ENCODE data around the gene ADAP2.
A peak's percentile ranks its signal among the peaks of the same experiment; 100 is the strongest.
"Not testable (repeated sequence)": the region's sequence is repeated elsewhere in the genome, so short reads cannot be mapped to it uniquely, and the experiment has no call there.

The ADAP2 gene, protein sequence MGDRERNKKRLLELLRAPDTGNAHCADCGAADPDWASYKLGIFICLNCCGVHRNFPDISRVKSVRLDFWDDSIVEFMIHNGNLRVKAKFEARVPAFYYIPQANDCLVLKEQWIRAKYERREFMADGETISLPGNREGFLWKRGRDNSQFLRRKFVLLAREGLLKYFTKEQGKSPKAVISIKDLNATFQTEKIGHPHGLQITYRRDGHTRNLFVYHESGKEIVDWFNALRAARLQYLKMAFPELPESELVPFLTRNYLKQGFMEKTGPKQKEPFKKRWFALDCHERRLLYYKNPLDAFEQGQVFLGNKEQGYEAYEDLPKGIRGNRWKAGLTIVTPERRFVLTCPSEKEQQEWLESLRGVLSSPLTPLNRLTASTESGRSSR

DNA sequence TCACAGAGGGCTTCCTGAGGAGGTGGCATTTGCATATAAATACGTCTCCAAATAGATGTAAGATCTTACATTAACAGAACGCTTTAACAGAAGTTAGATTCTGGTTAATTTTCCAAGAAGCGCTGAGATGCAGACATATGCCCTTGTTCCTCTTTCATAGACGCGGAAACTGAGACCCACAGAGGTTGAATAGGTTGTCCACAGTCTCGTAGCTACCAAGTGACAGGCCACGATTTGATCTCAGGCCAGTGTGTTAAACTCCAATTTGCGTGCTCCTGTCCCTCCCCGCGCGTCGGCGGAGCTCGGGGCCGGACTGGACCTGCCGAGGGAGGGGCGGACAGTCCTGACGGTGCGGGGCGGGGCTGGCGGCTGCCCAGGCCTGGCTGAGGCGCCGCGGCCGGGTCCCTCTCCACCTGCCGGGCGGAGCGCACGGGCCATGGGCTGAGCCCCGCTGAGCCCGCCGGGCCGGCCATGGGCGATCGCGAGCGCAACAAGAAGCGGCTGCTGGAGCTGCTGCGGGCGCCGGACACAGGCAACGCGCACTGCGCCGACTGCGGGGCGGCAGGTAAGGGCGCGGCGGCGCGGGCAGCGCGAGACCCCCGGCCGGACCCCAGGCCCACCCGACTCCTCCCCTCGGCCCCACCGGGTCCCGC is at the start of gene ADAP2:
TSS of gene ADAP2 (plus strand) at position 402 of the 653 bp plus-strand sequence. CDS start at position 472, 70 bp downstream.
- peaks cover 38% of the 10 kb centered on the region for H3K27me3 ChIP-seq (ENCODE audit: control insufficient read depth, insufficient read depth, low read length)
- H3K9me3 ChIP-seq (ENCODE audit: control insufficient read depth, insufficient read depth, low read length): no peaks in the 10 kb centered on the region
- no peak within 1 kb of the TSS for H3K9ac ChIP-seq (ENCODE audit: low read depth, low read length)
- peaks cover 6% of the 10 kb centered on the region for H3K4me1 ChIP-seq (ENCODE audit: control insufficient read depth, insufficient read depth, low read length)
- no peaks in the 10 kb centered on the region for H3K36me3 ChIP-seq (ENCODE audit: control insufficient read depth, insufficient read depth, low read length)
- peak within 1 kb of the TSS; percentile 59 for H3K4me3 ChIP-seq (ENCODE audit: low read depth, low read length)

DNA sequence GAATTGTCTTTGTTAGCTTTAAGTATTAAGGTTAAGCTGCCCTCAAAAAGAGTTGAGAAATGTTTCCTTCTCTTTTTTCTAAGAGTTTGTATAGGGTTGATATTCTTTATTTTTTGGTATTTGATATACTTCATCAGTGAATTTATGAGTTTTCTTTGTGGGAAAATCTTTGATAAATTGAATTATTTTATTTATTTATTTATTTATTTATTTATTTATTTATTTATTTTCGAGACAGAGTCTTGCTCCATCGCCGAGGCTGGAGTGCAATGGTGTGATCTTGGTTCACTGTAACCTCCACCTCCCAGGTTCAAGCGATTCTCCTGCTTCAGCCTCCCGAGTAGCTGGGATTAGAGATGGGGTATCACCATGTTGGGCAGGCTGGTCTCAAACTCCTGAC is 35.6 kb upstream of the ADAP2 start:
- Histone ChIP-seq H3K4me1 (ENCODE audit: control insufficient read depth, insufficient read depth, low read length) (no peaks in the 10 kb centered on the region), H3K27me3 (ENCODE audit: control insufficient read depth, insufficient read depth, low read length) (no peaks in the 10 kb centered on the region), H3K9ac (ENCODE audit: low read depth, low read length) (no peak overlapping the region), H3K36me3 (ENCODE audit: control insufficient read depth, insufficient read depth, low read length) (no peaks in the 10 kb centered on the region), H3K9me3 (ENCODE audit: control insufficient read depth, insufficient read depth, low read length) (no peaks in the 10 kb centered on the region), H3K4me3 (ENCODE audit: low read depth, low read length) (no peak overlapping the region)

DNA sequence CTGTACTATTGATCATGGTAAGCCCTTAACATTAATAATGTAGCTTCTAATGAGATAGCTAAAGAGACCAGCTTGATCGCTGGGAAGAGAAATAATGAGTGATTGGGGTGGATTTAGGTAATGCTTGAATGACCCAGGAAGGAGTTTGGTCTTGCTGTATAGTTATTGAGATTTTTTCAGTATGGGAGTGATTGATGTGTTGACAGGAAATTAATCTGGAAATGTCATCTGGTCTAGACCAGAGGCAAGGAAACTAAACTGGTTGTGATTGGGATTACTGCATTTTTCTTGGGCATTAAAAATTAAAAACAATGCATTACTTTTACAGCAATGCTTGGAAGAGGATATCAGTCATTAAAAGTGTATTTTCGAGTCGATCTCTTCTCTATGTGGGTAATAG is 27.5 kb upstream of the ADAP2 start:
- Histone ChIP-seq H3K9me3 (ENCODE audit: control insufficient read depth, insufficient read depth, low read length) (no peaks in the 10 kb centered on the region), H3K27me3 (ENCODE audit: control insufficient read depth, insufficient read depth, low read length) (no peaks in the 10 kb centered on the region), H3K4me1 (ENCODE audit: control insufficient read depth, insufficient read depth, low read length) (no peaks in the 10 kb centered on the region), H3K9ac (ENCODE audit: low read depth, low read length) (no peak overlapping the region), H3K4me3 (ENCODE audit: low read depth, low read length) (no peak overlapping the region), H3K36me3 (ENCODE audit: control insufficient read depth, insufficient read depth, low read length) (no peaks in the 10 kb centered on the region)

DNA sequence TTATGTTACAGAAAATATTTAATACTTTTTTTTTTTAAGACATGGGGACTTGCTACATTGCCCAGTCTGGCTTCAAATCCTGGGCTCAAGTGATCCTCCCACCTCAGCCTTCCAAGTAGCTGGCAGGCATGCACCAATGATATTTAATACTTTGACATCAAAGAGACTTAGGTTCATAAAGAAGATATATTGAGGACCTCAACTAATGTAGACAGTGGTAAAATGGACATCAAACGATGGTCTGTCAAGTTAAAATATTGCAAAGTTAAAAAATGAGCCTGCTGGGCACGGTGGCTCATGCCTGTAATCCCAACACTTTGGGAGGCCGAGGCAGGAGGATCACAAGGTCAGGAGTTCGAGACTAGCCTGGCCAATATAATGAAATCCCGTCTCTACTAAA is 24.4 kb upstream of the ADAP2 start:
- H3K36me3 ChIP-seq (ENCODE audit: control insufficient read depth, insufficient read depth, low read length): no peaks in the 10 kb centered on the region

DNA sequence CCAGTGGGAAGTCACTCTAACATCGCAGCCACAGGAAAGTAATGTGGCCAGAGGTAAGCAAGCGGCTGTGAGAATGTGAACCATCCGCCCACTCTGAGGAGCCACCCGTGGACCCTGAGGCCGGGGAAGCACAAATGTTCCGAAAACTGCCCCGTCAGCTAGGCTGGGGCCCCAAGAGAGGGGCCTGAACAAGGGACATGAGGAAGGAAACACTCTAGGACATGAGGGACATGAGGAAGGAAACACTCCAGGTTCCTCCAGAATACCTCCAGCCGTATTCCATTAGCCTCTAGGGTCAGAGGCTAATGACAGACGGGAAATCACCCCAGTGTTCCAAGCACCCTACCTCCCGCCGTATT is 16.0 kb upstream of the ADAP2 start:
- peak overlapping the region; percentile 81 for H3K4me3 ChIP-seq (ENCODE audit: low read depth, low read length)
- no peaks in the 10 kb centered on the region for H3K4me1 ChIP-seq (ENCODE audit: control insufficient read depth, insufficient read depth, low read length)
- peaks cover 4% of the 10 kb centered on the region for H3K36me3 ChIP-seq (ENCODE audit: control insufficient read depth, insufficient read depth, low read length)
- H3K9me3 ChIP-seq (ENCODE audit: control insufficient read depth, insufficient read depth, low read length): no peaks in the 10 kb centered on the region
- peak overlapping the region; percentile 84 for H3K9ac ChIP-seq (ENCODE audit: low read depth, low read length)
- no peaks in the 10 kb centered on the region for H3K27me3 ChIP-seq (ENCODE audit: control insufficient read depth, insufficient read depth, low read length)

More for the DNA sequence above, 24.4 kb upstream of the ADAP2 start:
- no peaks in the 10 kb centered on the region for H3K4me1 ChIP-seq (ENCODE audit: control insufficient read depth, insufficient read depth, low read length)
- no peak overlapping the region for H3K9ac ChIP-seq (ENCODE audit: low read depth, low read length)
- H3K27me3 ChIP-seq (ENCODE audit: control insufficient read depth, insufficient read depth, low read length): no peaks in the 10 kb centered on the region
- no peak overlapping the region for H3K4me3 ChIP-seq (ENCODE audit: low read depth, low read length)
- H3K9me3 ChIP-seq (ENCODE audit: control insufficient read depth, insufficient read depth, low read length): no peaks in the 10 kb centered on the region

DNA sequence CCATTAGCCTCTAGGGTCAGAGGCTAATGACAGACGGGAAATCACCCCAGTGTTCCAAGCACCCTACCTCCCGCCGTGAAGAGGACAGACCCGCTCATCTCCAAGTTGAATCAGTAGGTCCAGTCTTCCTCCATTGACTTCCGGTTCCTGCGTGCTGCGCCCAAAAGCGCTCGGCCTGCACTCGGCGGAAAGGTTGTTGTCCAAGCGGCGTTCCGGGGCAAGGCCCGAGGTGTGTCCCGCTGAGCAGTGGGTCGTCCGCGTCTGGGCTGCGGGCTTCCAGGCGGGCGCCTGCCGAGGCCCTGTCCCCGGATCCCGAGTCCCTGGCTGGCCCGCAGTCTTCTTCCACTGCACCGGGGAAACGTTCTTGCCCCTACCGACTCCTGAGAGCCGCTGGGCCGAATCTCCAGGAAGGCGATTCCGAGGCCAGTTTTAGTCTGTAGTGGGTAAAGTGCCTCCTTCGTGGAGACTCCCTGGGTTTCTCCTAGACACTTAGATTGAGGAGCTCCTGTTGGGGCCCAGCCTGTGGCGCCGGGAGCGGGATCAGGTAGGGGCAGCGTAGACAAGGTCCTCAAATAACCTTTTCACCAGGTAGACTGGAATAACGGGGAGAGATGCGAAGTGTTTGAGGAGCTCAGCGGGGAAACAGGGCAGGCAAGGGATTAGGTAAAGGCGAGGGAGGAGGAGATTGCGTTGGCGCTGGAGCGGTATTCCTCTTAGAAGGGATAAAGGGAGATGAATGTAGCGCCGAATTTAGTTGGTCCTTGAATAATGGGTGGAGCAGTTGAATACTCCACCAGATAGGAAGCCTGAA is 15.4 kb upstream of the ADAP2 start, which contains the start of gene TEFM:
TSS of gene TEFM (minus strand) at position 138 of the 811 bp plus-strand sequence. CDS start at position 98, 40 bp downstream.
- Histone ChIP-seq H3K4me3 (ENCODE audit: low read depth, low read length) (peak within 1 kb of the TSS; percentile 81), H3K36me3 (ENCODE audit: control insufficient read depth, insufficient read depth, low read length) (peaks cover 4% of the 10 kb centered on the region), H3K9me3 (ENCODE audit: control insufficient read depth, insufficient read depth, low read length) (no peaks in the 10 kb centered on the region), H3K4me1 (ENCODE audit: control insufficient read depth, insufficient read depth, low read length) (no peaks in the 10 kb centered on the region), H3K27me3 (ENCODE audit: control insufficient read depth, insufficient read depth, low read length) (no peaks in the 10 kb centered on the region), H3K9ac (ENCODE audit: low read depth, low read length) (peak within 1 kb of the TSS; percentile 86)

DNA sequence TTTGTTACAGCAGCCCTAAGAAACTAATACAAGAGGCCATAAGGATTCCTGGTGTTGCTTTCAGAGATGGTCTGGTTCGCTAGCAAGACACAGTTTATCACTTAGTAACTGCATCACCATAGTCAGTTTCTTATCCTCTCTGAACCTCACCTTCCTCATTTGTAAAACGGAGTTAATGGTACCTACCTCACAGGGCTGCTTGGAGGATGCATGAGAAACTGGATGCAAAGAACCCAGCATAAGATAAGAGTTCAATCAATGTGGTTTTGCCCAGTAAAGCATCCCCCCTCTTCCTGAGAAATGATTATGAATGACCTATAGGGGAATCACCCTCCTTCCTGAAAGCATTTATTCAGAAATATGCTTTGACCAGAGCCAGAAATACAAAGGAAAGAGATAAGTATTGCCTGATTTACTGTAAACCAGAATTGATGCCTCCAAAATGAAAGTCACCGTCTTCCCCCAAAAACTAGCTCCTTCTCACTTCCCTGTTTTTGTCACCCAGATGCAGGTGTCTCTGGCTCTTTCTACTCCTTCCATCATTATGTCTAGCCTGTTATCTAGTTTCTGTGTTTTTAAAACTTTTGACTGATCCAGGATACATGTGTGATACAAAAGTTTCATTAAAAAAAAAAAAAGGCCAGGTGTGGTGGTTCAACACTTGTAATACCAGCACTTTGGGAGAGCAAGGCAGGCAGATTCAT is 12.9 kb upstream of the ADAP2 start:
- no peaks in the 10 kb centered on the region for H3K4me1 ChIP-seq (ENCODE audit: control insufficient read depth, insufficient read depth, low read length)
- no peaks in the 10 kb centered on the region for H3K36me3 ChIP-seq (ENCODE audit: control insufficient read depth, insufficient read depth, low read length)
- no peaks in the 10 kb centered on the region for H3K9me3 ChIP-seq (ENCODE audit: control insufficient read depth, insufficient read depth, low read length)
- H3K4me3 ChIP-seq (ENCODE audit: low read depth, low read length): no peak overlapping the region
- H3K27me3 ChIP-seq (ENCODE audit: control insufficient read depth, insufficient read depth, low read length): no peaks in the 10 kb centered on the region
- H3K9ac ChIP-seq (ENCODE audit: low read depth, low read length): no peak overlapping the region

DNA sequence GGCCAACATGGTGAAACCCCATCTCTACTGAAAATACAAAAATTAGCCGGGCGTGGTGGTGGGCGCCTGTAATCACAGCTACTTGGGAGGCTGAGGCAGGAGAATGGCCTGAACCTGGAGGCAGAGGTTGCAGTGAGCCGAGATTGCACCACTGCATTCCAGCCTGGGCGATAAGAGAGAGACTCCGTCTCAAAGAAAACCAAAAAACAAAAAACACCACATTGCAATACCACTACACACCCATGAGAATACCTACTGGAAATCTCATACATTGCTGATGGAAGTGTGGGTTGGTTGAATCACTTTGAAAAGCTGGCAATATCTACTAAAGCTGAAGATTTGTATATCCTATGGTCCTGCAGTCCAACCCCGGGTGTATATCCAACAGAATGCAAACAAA is 11.6 kb upstream of the ADAP2 start:
- not testable (repeated sequence) for H3K36me3 ChIP-seq (ENCODE audit: control insufficient read depth, insufficient read depth, low read length); H3K9me3 ChIP-seq (ENCODE audit: control insufficient read depth, insufficient read depth, low read length); H3K4me3 ChIP-seq (ENCODE audit: low read depth, low read length); H3K27me3 ChIP-seq (ENCODE audit: control insufficient read depth, insufficient read depth, low read length); H3K4me1 ChIP-seq (ENCODE audit: control insufficient read depth, insufficient read depth, low read length); H3K9ac ChIP-seq (ENCODE audit: low read depth, low read length)

DNA sequence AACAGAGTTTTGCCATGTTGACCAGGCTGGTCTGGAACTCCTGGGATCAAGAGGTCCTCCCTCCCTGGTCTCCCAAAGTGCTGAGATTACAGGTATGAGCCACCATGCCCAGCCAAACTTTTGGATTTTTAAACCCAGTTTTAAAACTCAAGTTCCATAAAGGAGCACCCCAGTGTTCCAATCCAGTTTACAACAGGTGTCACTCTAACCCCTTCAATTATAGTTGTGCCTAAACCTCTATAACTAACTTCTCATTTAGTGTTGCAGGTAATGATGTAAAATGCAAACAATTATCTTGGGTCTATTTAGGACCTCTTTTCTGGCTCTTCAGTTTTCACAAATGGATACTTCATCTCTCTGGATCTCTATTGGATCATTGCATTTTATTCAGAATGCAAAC is 7.8 kb upstream of the ADAP2 start:
- Histone ChIP-seq H3K9me3 (ENCODE audit: control insufficient read depth, insufficient read depth, low read length) (no peaks in the 10 kb centered on the region), H3K36me3 (ENCODE audit: control insufficient read depth, insufficient read depth, low read length) (no peaks in the 10 kb centered on the region), H3K4me1 (ENCODE audit: control insufficient read depth, insufficient read depth, low read length) (no peaks in the 10 kb centered on the region), H3K4me3 (ENCODE audit: low read depth, low read length) (no peak overlapping the region), H3K9ac (ENCODE audit: low read depth, low read length) (no peak overlapping the region), H3K27me3 (ENCODE audit: control insufficient read depth, insufficient read depth, low read length) (peaks cover 5% of the 10 kb centered on the region)

DNA sequence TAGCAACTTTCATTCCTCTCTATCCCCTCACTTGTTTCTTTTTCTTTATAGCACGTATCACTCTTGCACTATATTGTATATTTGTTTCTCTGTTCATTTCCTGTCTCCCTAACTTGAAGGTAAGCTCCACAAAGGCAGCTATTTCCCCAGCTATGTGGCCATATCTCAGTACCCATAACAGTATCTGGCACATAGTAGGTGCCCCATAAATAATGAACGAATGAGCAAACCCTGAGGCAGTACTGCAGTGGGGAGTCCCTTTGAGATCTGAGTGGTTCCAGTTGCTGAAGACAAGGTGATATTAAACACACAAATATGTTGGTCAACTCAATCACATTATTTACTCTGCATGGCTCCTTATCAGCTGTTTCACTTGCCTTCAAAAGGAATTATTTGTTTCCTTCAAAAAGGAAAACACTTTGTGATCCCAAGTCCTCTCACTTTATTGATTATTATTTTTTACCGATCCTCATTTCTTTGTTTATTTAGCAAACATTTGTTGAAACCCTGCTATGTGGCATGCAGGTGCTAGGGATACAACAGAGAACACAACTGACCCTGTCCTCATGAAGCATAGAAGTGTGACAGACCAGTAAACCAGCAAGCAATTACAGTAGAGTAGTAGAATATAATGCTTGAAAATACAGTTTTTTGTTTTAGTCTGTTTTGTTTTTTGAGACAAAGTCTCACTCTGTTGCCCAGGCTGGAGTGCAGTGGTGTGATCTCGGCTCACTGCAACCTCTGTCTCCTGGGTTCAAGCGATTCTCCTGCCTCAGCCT is 5.7 kb upstream of the ADAP2 start:
- peaks cover 15% of the 10 kb centered on the region for H3K27me3 ChIP-seq (ENCODE audit: control insufficient read depth, insufficient read depth, low read length)
- H3K4me3 ChIP-seq (ENCODE audit: low read depth, low read length): no peak overlapping the region
- H3K36me3 ChIP-seq (ENCODE audit: control insufficient read depth, insufficient read depth, low read length): no peaks in the 10 kb centered on the region
- no peaks in the 10 kb centered on the region for H3K9me3 ChIP-seq (ENCODE audit: control insufficient read depth, insufficient read depth, low read length)
- no peaks in the 10 kb centered on the region for H3K4me1 ChIP-seq (ENCODE audit: control insufficient read depth, insufficient read depth, low read length)
- H3K9ac ChIP-seq (ENCODE audit: low read depth, low read length): no peak overlapping the region

DNA sequence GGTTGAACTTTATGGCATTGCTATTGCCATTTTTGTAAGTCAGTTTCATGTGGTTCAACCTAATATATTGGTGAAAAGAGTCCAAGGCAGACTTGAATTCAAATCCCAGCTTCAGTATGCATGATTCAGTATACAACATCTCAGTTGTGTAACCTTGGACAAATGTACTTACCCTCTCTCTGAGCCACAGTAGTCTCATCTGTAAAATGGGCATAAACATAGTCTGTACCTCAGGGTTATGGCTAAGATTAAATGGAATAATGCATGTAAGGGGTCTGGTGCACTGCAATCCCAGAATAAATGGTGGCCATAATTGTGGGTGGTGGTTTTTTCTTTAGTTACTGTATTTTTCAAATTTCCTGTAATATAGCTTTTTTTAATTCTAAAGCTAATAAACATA is 4.7 kb upstream of the ADAP2 start:
- Histone ChIP-seq H3K4me3 (ENCODE audit: low read depth, low read length) (no peak overlapping the region), H3K27me3 (ENCODE audit: control insufficient read depth, insufficient read depth, low read length) (peaks cover 22% of the 10 kb centered on the region), H3K9ac (ENCODE audit: low read depth, low read length) (no peak overlapping the region), H3K36me3 (ENCODE audit: control insufficient read depth, insufficient read depth, low read length) (no peaks in the 10 kb centered on the region), H3K4me1 (ENCODE audit: control insufficient read depth, insufficient read depth, low read length) (peaks cover 6% of the 10 kb centered on the region), H3K9me3 (ENCODE audit: control insufficient read depth, insufficient read depth, low read length) (no peaks in the 10 kb centered on the region)

Measured in iPS-15b (cell line).